Placental pericyte (primary cell): ENCODE results near the gene KCNN1. TPM values are rescaled to one million over a fixed set of nuclear protein-coding genes. Genes with fewer than 3 reads are reported as not detected.

Experiments used
- small RNA-seq: library from RNA; depleted of rRNA; stranded (forward); fragments of <200 nt; gene quantifications from one replicate; pipeline ENCODE3, GENCODE V24; 2012; ENCODE audit warnings: low replicate concordance
- total RNA-seq: library from RNA; depleted of rRNA; stranded (reverse); fragments of >200 nt; gene quantifications from 2 replicates; pipeline ENCODE4 v1.2.3, GENCODE V29; 2012

The KCNN1 gene
- not detected in 2 replicates for total RNA-seq

DNA sequence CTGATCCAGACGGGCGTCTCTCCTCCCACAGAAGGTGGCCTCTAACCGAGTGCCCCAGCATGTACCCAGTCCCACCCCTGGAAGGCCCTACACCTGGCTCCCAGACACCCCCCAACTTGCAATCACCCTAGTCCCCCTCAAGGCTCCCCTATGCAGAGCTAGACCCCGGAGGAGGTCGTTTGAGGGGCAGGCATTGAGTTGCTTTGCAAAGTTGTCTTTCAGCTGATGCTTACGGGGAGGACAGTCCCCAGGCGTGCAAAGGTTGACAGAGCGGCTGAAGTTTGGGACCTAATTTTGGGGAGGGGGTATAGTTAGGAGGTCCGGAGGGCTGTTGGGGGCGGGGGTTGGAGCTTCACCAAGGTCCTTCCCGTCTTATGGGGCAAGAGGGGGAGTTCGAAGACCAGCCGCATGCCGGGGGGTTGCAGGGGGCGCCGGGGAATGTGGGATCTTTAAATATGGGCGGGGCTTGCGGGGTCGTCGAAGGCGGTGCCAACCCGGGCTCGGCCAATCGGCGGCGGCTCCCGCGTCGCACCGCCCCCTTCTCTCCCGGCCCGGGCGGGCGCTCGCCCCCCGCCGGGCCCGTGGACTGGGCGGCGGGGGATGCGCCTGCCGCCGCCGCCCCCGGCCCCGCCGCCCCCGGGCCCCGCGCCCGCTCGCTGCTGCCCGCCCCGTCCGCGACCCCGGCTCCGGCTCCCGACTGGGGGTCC lies at the start of gene KCNN1:
TSS of gene KCNN1 (plus strand) at position 558 of the 707 bp plus-strand sequence. CDS start 6,782 bp downstream, outside the sequence.

DNA sequence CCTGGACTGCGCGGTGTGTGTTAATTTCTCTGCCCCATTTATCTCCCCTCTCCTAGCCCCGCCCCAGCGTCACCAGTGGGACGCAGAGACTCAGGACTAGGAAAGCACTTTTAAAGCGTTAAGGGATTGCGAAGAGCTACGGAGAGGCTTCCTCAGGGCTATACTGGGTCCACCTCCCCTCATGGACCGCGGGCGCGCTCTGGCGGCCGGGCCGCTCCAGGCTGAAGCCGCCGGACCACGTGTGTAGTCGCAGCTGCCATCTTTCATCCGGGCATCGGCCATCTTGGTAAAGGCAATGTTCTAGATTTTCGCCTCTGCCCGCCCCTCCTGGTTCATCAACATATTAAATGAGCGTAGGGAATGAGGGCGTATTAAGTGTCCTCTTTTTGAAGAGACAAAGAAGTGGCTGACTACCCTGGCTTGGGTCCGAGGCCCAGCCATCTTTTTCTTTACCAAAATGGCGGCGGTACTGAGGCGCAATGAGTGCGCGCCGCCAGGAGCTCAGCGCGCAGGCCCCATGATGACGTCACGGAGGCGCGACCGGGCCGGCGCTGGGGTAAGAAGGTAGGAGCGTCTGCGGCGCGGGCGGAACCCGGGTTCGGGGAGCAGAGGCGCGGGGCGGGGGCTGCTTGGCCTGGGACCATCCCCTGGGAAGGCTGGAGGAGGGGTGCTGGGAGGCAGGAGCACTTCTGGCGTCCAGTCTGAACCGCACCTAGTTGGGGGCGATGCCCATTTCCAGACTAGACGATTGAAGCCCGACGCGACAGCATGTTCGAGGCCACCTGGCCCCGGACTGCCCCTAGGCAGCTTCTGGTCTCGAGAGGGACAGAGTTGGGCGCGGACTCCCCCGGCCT lies 34.2 kb upstream of the KCNN1 start, which contains the start of gene CCDC124:
TSS of gene CCDC124 (plus strand) at position 531 of the 854 bp plus-strand sequence. CDS start 3,406 bp downstream, outside the sequence.

DNA sequence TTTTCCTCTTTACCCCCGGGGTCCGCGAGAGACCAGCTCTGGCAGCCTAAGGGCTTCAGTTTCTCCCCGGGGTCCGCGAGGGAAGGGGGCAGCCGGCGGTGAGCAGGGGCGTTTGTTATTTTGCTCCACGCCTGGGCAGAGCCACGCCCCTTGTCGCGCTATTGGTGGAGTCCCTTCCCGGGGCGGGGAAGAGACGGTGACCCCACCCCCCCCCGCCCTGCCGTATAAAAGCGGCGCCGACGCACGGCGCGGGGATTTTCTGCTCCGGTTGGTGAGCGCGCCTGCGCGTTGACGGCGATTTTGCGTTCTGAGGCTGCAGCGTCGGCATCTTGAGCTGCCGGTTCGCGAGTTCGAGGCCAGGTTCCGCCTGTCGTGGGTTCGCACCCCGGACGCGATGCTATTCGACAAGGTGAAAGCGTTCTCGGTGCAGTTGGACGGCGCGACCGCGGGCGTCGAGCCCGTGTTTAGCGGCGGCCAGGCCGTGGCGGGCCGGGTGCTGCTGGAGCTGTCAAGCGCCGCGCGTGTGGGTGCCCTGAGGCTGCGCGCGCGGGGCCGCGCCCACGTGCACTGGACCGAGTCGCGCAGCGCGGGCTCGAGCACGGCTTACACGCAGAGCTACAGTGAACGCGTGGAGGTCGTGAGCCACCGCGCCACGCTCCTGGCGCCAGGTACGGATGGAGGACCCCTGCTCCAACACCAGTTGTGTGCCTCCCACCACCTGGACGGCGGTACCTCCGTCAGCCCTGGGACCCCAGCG lies 41.2 kb downstream of the KCNN1 start, which contains the start of gene ARRDC2:
TSS of gene ARRDC2 (plus strand) at position 254 of the 757 bp plus-strand sequence. CDS start at position 395, 141 bp downstream.

Small RNA genes within 50 kb of the gene (small RNA-seq; reads per million reads assigned to genes)
- gene RNA5SP468, result not detected

Other genes starting within 250 kb of the KCNN1 start
- 26.7 and 26.8 TPM in 2 replicates for gene MAP1S, start 247.6 kb upstream of the KCNN1 start, total RNA-seq
- gene FCHO1, start 215.6 kb upstream of the KCNN1 start, total RNA-seq, result 0.72 and 1.3 TPM in 2 replicates
- not detected in 2 replicates for gene B3GNT3, start 172.0 kb upstream of the KCNN1 start, total RNA-seq
- not detected in 2 replicates for gene INSL3, start 145.6 kb upstream of the KCNN1 start, total RNA-seq
- 3.9 and 4.8 TPM in 2 replicates for gene JAK3, start 119.1 kb upstream of the KCNN1 start, total RNA-seq
- 1,284 and 1,800 TPM in 2 replicates for gene RPL18A, start 107.2 kb upstream of the KCNN1 start, total RNA-seq
- gene SLC5A5, start 95.2 kb upstream of the KCNN1 start, total RNA-seq, result not detected in 2 replicates
- 27.5 and 35.2 TPM in 2 replicates for gene CCDC124, start 34.1 kb upstream of the KCNN1 start, total RNA-seq
- gene ARRDC2, start 41.1 kb downstream of the KCNN1 start, total RNA-seq, result 4.6 and 8.9 TPM in 2 replicates
- gene IL12RB1, start 119.8 kb downstream of the KCNN1 start, total RNA-seq, result 0.43 and 0.88 TPM in 2 replicates
- 3.0 and 3.1 TPM in 2 replicates for gene MAST3, start 130.7 kb downstream of the KCNN1 start, total RNA-seq
- gene PIK3R2, start 186.1 kb downstream of the KCNN1 start, total RNA-seq, result 23.2 and 47.7 TPM in 2 replicates
- 23.9 and 24.3 TPM in 2 replicates for gene IFI30, start 206.7 kb downstream of the KCNN1 start, total RNA-seq
- 21.3 and 42.0 TPM in 2 replicates for gene MPV17L2, start 226.1 kb downstream of the KCNN1 start, total RNA-seq
- 2.0 and 3.1 TPM in 2 replicates for gene RAB3A, start 236.9 kb downstream of the KCNN1 start, total RNA-seq